HEK293 (cell line): ENCODE results near the gene DENND2C.

Source experiments
- CTCF ChIP-seq: fragments of 450-650 bp; formaldehyde crosslinking; IDR thresholded peaks from 2 replicates; pipeline ENCODE4 v1.5.1; 2016; ENCODE audit warnings: missing biosample characterization, missing genetic modification characterization
- PBX3 ChIP-seq: sonication (generic); formaldehyde crosslinking; IDR thresholded peaks from 2 replicates; pipeline ENCODE4 v1.8.1; 2022; ENCODE audit warnings: mild to moderate bottlenecking, moderate library complexity, missing genetic modification reagents
- SETDB1 ChIP-seq: IDR thresholded peaks from one replicate; pipeline ENCODE4 v1.6.1; 2017; ENCODE audit warnings: mild to moderate bottlenecking, low read length, moderate library complexity, mixed read lengths; ENCODE audit not compliant: insufficient read length
- ZBTB1 ChIP-seq: fragments of 450-650 bp; formaldehyde crosslinking; IDR thresholded peaks from 2 replicates; pipeline ENCODE4 v1.5.1; 2016; ENCODE audit warnings: missing biosample characterization, missing genetic modification characterization
- ZNF174 ChIP-seq: fragments of 450-650 bp; formaldehyde crosslinking; IDR thresholded peaks from 2 replicates; pipeline ENCODE4 v1.5.0; 2017; ENCODE audit warnings: missing biosample characterization, mild to moderate bottlenecking, missing genetic modification characterization
- ZNF221 ChIP-seq: fragments of 450-650 bp; formaldehyde crosslinking; IDR thresholded peaks from 2 replicates; pipeline ENCODE4 v1.5.1; 2017; ENCODE audit warnings: missing biosample characterization, missing genetic modification characterization, borderline replicate concordance
- ZNF394 ChIP-seq: fragments of 450-650 bp; formaldehyde crosslinking; IDR thresholded peaks from 2 replicates; pipeline ENCODE4 v1.5.1; 2016; ENCODE audit warnings: missing biosample characterization, missing genetic modification characterization, mild to moderate bottlenecking, moderate library complexity, borderline replicate concordance
- ZNF501 ChIP-seq: fragments of 450-650 bp; formaldehyde crosslinking; IDR thresholded peaks from 2 replicates; pipeline ENCODE4 v1.5.1; 2016; ENCODE audit warnings: missing biosample characterization, missing genetic modification characterization
- TF ChIP-seq, protein P1 (sequence below): fragments of 450-650 bp; IDR thresholded peaks from 2 replicates; pipeline ENCODE4 v1.5.1; 2018; ENCODE audit warnings: missing biosample characterization, missing genetic modification characterization
- TF ChIP-seq, protein P2 (sequence below): fragments of 450-650 bp; formaldehyde crosslinking; IDR thresholded peaks from 2 replicates; pipeline ENCODE4 v1.5.1; 2016; ENCODE audit warnings: missing biosample characterization, missing genetic modification characterization

- TF ChIP-seq ZBTB1 (tag by site-specific recombination) (no peak), ZNF174 (no peak), CTCF (tag by site-specific recombination) (no peak), SETDB1 (no peak), ZNF221 (tag by site-specific recombination) (no peak), PBX3 (CRISPR knock-in tag) (no peak), ZNF501 (tag by site-specific recombination) (no peak), ZNF394 (tag by site-specific recombination) (no peak)
- TF ChIP-seq, protein P1, sequence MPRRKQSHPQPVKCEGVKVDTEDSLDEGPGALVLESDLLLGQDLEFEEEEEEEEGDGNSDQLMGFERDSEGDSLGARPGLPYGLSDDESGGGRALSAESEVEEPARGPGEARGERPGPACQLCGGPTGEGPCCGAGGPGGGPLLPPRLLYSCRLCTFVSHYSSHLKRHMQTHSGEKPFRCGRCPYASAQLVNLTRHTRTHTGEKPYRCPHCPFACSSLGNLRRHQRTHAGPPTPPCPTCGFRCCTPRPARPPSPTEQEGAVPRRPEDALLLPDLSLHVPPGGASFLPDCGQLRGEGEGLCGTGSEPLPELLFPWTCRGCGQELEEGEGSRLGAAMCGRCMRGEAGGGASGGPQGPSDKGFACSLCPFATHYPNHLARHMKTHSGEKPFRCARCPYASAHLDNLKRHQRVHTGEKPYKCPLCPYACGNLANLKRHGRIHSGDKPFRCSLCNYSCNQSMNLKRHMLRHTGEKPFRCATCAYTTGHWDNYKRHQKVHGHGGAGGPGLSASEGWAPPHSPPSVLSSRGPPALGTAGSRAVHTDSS (tag by site-specific recombination), result no peak
- TF ChIP-seq, protein P2, sequence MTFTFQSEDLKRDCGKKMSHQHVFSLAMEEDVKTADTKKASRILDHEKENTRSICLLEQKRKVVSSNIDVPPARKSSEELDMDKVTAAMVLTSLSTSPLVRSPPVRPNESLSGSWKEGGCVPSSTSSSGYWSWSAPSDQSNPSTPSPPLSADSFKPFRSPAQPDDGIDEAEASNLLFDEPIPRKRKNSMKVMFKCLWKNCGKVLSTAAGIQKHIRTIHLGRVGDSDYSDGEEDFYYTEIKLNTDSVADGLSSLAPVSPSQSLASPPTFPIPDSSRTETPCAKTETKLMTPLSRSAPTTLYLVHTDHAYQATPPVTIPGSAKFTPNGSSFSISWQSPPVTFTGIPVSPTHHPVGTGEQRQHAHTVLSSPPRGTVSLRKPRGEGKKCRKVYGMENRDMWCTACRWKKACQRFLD (tag by site-specific recombination), result no peak
Observed at GRCh38 chr1:114589122-114589521, 80.7 kb downstream of the DENND2C start.
